Gastroesophageal sphincter (tissue), 3 donors: ENCODE measurements around the gene LURAP1L.

Experiments used
- CTCF ChIP-seq, 4 experiments: fragments of 200-600 bp in 2 of 4; fragments of 450-650 bp in 2 of 4; sonication (generic) in 1 of 4; IDR thresholded peaks; one replicate each; pipeline ENCODE4 v1.5.1; 2017 to 2019; ENCODE audit warnings: antibody characterized with exemption in 4 of 4, mild to moderate bottlenecking in 2 of 4, moderate library complexity in 2 of 4
- EP300 ChIP-seq: sonication (generic); formaldehyde crosslinking; IDR thresholded peaks from one replicate; pipeline ENCODE4 v1.6.1; 2017; ENCODE audit warnings: antibody characterized with exemption, mild to moderate bottlenecking
- POLR2AphosphoS5 ChIP-seq: sonication (generic); formaldehyde crosslinking; IDR thresholded peaks from one replicate; pipeline ENCODE4 v1.6.1; 2017; ENCODE audit warnings: antibody characterized with exemption

GRCh38 chr9:12863618-12864017 is 88.8 kb downstream of the LURAP1L start:
- TF ChIP-seq CTCF (IDR thresholded peaks at IDR 0.05) (no peak), EP300 (no peak), POLR2AphosphoS5 (no peak)
